SIG-M5 (cell line): Measurements from ENCODE around the gene EFCAB5.
"Not testable (repeated sequence)": the region's sequence is repeated elsewhere in the genome, so short reads cannot be mapped to it uniquely, and the experiment has no call there.

Experiments used
- DNase-seq: peaks from one replicate; lab custom pipeline; 2025; lab: John Stamatoyannopoulos, UW

The EFCAB5 gene

GRCh38 chr17:30005709-30006320 is 64.4 kb downstream of the EFCAB5 start:
- DNase-seq = no peak

GRCh38 chr17:30011934-30012333 is 70.5 kb downstream of the EFCAB5 start:
- not testable (repeated sequence) for DNase-seq

- DNase-seq = no peak
Observed at GRCh38 chr17:30021708-30022317, 80.4 kb downstream of the EFCAB5 start.

GRCh38 chr17:30025325-30025724 is 83.9 kb downstream of the EFCAB5 start:
- DNase-seq = not testable (repeated sequence)

DNA sequence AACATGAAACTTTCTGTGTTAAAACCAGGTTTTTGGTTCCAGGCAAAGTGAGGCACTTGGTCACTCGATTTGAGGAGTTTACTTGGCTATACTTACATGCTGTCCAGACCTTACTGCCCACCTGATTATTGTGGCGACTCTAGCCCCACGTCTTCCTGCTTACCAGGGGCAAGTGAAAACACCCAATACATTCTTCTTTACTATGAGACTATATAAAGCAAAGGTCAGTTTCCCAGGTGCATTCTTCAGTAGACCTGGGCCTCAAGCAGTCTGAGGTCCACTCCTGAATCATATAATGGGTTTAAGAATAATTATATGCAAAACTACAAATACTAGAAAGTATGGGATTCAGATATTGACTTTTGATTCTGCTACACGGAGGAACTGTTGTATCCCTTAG is 86.2 kb downstream of the EFCAB5 start:
- no peak for DNase-seq

- no peak for DNase-seq
Observed at GRCh38 chr17:30031214-30031869, 89.9 kb downstream of the EFCAB5 start.

- no peak for DNase-seq
Observed at GRCh38 chr17:30035369-30035768, 93.9 kb downstream of the EFCAB5 start.

DNA sequence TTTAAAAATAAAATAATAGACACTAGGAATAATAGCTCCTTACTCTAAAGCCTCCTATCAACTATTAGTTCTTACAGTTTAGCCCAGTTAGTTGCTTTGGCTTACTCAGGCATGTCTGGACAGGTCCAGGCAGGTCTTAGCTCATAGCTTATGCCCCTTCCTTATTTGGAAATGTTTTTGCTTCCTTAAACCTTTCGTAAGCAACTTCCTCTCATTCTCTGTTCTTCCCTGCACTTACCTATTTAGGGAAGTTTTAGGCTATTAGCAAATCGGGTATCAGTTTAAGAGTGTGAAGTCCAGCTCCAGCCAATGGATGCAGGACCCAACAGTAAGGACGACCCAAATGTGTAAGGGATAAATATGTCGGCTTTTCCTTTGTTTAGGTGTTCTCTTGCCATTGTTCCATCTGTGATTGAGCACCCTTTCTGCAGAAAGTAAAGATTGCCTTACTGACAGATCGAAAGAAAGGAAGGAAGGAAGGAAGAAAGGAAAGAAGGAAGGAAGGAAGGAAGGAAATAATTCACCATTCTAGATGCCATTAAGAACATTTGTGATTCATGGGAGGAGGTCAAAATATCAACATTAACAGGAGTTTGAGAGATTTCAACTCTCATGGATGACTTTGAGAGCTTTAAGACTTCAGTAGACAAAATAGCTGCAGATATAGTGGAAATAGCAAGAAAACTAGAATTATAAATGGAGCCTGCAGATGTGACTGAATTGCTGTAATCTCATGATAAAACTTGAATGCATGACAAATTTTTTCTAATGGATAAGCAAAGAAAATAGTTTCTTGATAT is 99.5 kb downstream of the EFCAB5 start:
- peak; percentile 25 for DNase-seq

GRCh38 chr17:30041551-30041950 is 100.1 kb downstream of the EFCAB5 start:
- no peak for DNase-seq

- DNase-seq = no peak
Observed at GRCh38 chr17:30062372-30062771, 120.9 kb downstream of the EFCAB5 start.

- DNase-seq = no peak
Observed at GRCh38 chr17:30064738-30065137, 123.3 kb downstream of the EFCAB5 start.

DNA sequence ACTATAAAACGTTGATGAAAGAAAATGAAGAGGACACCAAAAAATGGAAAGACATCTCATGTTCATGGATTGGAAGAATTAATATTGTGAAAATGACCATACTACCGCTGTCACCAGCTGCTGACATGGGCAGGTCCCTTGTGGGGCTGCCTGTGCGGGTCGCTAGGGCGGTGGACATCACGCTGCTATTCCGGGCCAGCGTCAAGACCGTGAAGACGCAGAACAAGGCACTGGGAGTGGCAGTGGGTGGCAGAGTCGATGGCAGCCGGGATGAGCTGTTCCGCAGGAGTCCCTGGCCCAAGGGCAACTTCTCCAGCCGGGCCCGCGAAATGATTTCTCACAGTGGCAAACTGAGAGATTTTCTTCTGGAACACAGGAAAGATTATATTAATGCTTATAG is 127.0 kb downstream of the EFCAB5 start:
- no peak for DNase-seq

DNA sequence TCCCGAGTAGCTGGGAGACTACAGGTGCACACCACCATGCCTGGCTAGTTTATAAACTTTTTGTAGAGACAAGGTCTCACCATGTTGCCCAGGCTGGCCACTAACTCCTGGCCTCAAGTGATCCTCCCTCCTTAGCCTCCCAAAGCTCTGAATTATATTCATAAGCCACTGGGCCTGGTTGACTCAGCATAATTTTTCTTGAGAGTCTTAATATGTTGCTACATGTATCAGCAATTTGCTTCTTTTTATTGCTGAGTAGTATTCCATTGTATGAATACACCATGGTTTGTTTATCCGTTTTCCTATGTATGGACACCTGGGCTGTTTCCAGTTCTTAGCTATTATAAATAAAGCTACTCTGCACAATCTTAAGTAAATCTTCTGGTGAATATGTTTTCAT is 132.8 kb downstream of the EFCAB5 start:
- DNase-seq = no peak

GRCh38 chr17:30074730-30075129 is 133.3 kb downstream of the EFCAB5 start:
- no peak for DNase-seq

- DNase-seq = no peak
Observed at GRCh38 chr17:30082773-30083172, 141.3 kb downstream of the EFCAB5 start.

DNA sequence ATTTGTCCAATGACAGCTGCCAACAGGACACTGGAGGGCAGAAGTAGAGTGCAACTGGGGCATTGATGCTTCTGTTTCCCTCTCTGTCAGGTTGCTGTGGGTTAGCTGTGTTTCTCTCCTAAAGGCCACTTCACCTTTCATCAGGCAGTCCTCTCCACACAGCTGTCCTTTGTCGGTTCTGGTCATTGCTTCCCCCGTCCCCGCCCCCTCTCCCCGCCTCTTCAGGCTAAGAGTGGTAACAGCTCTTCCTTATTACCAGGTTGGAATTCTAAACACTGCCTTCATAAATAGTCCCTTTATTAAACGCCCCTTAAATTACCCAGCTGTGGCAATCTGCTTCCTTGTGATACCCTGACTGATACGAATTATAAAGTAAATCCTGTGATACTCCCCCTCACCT is 143.4 kb downstream of the EFCAB5 start:
- DNase-seq = no peak

- DNase-seq = no peak
Observed at GRCh38 chr17:30086896-30087295, 145.5 kb downstream of the EFCAB5 start.

GRCh38 chr17:30087431-30087830 is 146.0 kb downstream of the EFCAB5 start:
- DNase-seq = not testable (repeated sequence)

GRCh38 chr17:30091121-30091670 is 149.8 kb downstream of the EFCAB5 start:
- no peak for DNase-seq

GRCh38 chr17:30091771-30092170 is 150.3 kb downstream of the EFCAB5 start:
- DNase-seq = no peak

DNA sequence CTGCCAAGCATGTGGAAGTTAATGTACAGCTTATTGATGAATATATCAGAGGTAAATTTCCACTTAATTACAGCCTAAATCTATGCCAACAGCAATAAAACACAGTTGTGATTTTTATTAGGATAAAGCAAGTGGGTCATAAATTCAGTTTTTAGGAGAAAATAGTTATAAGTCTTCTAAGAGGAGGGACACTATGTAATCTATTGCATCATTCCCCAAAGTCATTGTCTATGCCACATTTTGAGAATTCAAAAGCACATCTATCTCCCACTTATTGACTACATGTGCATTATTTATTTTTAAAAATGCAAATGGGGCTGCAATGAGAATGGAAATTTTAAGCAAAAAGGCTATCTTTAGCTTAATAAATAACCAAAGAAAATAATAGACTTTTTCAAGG is 151.5 kb downstream of the EFCAB5 start:
- DNase-seq = no peak

- DNase-seq = no peak
Observed at GRCh38 chr17:30093463-30094147, 152.2 kb downstream of the EFCAB5 start.
